Activated CD4-positive, CD25-positive, alpha-beta regulatory T cell treated with anti-CD3 and anti-CD28 coated beads, Interleukin-2, amount 50 U/mL, for 16 hours (primary cell): Measurements from ENCODE around the gene SLC8A1.

Source experiments
- DNase-seq: peaks from one replicate; pipeline ENCODE4 v3.0.0-alpha.2; 2020; ENCODE audit warnings: low read depth, low spot score

Gene SLC8A1

GRCh38 chr2:40458271-40458794, 6.4 kb upstream of the SLC8A1 start:
- no peak for DNase-seq

DNA sequence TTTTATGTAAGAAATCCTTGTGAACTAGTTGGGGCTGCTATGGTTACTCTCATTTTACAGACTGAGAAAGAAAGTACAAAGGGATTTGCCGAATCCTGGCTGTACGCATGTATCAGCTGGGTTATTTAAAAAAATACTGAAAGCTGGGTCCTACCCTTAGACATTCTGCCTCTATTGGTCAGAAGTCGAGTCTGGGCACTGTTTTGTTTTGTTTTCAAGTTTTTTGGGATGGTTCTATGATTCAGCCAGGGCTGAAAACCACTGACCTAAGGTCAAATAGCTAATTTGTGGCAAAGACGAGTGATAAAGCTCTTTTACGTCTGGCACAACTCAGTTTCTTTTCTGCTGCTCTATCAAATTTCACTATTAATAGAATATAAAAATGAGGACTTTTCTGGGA, 5.9 kb upstream of the SLC8A1 start:
- DNase-seq = no peak

DNA sequence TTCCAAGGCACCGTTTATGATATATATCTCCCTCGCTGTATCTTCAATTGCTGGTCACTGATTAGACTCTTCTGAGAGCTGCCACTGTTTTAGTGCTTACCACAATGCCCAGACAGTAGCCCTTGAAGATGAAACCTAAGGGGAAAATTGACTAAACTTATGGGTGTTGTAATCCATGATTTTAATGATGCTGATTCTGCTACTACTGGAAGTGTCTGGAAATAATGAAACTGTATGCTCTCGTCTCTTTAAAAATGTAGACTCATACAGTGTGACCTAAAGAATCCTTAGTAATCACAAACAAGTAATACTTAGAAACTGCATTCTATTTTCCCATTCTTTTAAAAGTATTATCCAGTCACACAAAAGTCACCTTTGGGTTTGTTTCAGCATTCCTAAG, 5.5 kb upstream of the SLC8A1 start:
- DNase-seq = no peak

- no peak for DNase-seq
These were observed 5.0 kb upstream of the SLC8A1 start for GRCh38 chr2:40456926-40457325.

- no peak for DNase-seq
These were observed 3.8 kb upstream of the SLC8A1 start for GRCh38 chr2:40455661-40456060.

GRCh38 chr2:40454321-40454720, 2.4 kb upstream of the SLC8A1 start:
- no peak for DNase-seq

DNA sequence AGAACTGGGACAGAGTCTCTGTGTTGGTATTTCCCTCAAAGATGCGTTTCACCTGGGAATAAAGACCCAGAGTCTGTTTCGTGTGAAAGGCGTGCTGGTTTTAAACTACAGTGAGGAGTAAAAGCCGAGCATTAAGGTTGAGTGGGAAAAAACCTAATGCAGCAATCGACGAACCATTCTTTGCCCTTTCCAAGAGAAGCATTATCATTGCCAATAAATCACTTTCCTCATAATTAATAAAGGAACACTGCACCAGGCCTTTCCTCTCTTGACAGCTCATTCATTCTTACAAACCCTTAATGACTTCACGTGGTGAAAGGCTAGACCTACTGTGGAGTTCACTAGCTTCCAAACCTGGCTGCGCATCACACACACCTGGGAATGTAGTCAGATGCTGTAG, 896 bp upstream of the SLC8A1 start:
- no peak for DNase-seq

DNA sequence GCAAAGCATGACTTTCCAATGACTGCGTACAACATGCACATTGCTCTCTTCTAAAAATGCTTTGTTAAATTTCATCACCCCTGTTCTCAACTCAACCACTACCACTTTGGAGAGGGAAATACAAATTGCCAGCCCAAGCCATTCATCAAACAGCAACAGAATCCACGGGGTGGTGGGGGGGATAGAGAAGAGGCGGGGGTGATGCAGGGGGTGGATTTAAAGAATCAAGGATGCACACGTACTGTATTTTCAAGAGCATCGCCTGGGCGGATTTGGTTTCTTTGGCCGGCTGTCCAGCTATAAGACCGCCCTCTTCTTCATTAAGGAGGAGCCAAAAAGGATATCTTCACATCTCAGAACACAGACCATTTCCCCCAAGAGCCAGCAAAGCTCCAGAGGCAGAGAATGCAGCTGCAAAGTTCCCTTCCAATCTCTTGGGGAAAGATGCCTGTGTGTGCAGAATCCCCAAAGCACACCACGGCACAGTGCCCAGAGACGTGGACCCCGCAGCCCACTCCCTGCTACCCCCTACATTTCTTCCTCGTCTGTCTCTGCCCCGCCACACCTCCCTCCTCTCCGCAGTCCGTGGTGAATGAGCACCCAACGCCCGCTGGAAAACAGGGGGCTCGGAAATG, 977 bp downstream of the SLC8A1 start:
- no peak for DNase-seq

GRCh38 chr2:40450066-40450795, 1.7 kb downstream of the SLC8A1 start:
- no peak for DNase-seq

DNA sequence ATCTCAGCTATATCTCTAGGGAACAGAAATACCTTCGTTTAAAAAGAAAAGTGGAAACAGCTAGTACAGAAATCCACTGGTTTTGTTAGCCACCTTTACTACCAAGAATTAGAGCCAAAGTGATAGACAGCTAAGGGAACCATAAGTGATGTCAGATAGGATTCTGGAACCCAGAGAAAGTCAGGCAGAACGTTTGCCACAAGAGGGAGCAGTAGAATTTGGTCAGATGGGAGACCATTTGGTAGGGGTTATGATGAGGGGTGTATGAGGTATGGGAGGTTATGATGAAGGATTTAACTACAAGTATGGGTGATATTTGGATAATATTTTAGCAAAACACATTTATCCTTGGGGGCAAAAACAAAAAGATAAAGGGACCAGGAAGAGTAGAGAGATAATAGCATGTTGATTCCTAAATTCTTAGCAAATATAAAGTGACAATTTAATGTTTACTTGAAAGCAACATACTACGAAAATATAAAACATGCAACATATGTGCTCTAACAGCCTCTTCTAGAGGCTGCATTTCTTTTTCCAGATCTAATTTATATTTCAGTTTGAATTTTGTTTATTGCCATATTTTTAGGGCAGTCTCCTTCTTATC, 3.3 kb downstream of the SLC8A1 start:
- DNase-seq = no peak

DNA sequence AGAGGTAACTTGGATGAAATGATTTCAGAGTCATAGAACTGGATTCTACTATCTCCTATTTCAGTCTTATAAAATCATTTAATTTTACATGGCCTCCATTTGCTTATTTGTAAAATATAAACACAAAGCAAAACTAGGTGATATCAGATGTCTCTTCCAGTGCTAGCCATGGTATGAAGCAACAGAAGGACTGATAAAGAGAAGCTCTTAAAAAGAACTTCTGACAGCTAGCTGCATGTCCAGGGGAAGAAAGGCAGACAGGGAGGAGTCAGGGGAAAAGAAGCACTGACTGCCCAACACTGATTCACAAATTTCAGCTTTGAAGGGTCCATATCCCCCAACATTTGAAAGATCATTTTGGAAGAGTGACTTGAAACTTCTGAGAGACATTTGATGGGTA, 6.4 kb downstream of the SLC8A1 start:
- DNase-seq = no peak

GRCh38 chr2:40440835-40441234, 11.1 kb downstream of the SLC8A1 start:
- no peak for DNase-seq

DNA sequence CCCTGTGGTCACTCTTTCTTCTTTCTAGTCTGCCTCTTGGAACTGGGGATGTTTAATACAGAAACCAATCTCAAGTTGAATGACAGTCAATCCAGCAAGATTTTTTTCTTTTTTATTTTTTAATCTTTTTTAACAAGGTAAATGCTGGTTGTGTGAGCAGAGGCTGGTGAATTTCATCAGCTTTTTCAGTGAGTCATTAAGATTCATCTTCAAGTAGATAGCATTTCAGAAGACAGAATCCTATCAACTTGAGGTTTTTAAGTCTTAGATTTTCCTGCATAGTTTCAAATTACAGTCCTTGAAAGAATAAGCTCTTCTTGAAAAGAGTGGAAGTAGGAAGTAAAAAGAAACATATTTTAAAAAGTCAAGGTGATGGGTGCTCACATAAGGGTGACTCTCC, 12.4 kb downstream of the SLC8A1 start:
- DNase-seq = no peak

- DNase-seq = no peak
These were observed 15.8 kb downstream of the SLC8A1 start for GRCh38 chr2:40436093-40436475.

DNA sequence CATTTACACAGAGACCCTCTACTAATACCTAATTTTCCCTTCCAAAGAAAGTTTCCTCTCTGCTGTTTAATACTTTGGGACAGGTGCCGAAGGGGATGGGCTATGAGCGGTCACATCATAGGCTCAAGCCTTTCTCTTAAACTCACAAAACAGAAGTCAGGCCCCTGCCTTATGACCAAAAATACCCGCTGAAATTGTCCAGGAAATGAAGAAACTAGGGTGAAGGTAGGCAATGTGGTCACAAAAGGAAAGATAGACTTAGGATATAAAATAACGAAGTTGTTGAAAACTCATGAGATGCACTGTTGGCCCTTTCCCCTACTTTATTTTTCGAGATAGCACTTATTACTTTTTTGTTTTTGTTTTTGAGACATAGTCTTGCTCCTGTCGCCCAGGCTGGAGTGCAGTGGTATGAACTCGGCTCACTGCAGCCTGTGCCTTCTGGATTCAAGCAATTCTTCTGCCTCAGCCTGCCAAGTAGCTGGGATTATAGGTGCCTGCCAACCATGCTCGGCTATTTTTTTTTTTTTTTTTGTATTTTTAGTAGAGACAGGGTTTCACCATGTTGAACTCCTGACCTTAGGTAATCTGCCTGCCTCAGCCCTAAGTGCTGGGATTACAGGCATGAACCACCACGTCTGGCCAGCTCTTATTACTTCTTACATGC, 16.3 kb downstream of the SLC8A1 start:
- DNase-seq = no peak

- no peak for DNase-seq
These were observed 17.1 kb downstream of the SLC8A1 start for GRCh38 chr2:40434731-40435271.

DNA sequence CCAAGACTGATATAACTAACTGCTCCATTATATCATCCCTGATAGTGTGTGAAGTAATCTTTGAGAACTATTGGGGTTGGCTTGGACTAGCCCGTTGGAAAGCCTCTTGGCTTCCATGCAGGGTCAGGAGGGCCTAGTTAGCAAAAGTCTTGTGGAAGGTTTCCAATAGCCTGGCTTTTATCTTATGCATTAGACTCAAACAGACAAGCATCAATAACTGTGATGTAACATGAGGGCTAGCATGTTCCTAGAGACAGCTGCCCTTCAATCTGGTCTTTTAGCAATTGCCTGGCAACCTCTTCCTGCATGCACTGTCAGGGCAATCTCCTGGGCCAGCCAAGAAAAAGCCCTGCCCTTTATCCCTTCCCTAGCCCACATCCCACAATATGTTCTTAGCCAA, 18.2 kb downstream of the SLC8A1 start:
- DNase-seq = no peak

DNA sequence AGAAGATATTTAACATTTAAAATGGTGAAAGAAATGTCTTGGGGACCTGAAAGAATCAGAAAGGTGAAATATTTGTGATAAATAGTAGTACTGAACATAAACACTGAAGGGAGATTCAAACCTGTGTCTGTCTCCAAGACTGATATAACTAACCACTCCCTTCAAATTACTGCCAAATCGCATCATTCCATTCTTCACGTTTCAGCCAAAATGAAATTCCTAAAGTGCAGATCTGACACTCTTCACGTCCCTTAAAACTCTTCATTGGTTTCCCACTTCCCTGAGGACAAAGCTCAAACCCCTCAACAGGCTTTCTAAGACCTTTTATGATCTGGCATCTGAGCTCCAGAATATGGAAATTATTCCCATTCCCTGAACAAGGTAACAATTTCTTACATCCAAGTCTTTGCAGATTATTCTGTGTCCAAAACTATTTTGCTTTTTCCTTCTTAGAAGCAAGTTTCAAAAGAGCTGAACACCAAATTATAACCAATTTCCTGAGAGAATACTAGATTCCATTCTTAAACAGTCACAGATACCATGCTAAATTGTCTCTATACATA, 18.9 kb downstream of the SLC8A1 start:
- no peak for DNase-seq

- DNase-seq = no peak
These were observed 20.3 kb downstream of the SLC8A1 start for GRCh38 chr2:40431600-40431955.

DNA sequence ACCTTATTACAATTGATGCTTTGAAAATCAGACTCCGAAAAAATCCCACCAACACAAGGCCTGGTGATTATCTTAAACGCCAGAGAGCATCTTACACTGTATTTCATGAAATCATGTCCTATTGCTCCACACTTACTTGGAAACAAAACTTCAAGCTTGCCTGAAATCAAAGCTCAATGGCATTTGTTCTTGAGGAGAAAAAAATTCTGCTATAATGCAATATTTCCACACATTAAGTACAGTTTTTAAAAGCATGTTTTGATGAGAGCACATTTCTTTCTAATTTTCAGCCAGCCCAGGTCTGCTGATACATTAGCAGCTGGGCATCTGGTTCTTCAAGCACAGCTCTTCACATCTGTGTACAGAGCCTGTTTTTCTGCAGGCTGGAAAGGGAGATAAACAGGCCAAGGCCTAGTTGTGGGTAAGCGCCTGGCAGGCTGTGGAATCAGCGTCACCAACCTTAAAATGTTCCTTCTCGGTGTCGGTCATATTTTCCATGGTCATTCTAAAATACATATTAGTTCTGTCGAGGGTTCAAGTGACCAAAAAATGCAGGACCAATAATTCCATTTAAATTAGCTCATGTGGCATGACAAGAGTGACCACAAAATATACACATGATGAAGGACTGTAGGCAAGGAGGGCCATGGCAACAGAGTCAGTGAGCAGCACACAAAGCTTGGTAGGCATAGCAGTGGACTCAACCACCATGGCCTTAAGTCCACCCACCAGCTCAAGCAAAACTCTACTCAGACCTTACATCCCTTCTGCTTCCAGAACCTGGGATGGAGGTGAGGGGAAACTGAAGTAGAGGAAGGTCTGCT, 20.9 kb downstream of the SLC8A1 start:
- no peak for DNase-seq

DNA sequence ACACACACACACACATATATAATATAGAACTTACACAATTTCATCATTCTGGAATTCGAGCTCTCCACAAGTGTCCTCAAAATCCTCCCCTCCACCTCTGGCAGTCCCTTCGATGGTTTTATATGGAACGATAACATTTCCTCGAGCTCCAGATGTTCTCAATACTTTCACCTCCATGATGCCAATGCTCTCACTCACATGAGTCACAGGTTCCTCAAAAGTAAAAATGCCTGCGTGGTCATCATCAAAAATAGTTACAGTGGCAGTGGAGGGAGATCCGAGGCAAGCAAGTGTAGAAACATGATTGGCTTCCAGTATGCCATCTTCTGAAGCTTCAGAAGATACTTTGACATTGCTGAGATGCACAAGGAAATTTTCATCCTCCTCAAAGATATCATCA, 23.5 kb downstream of the SLC8A1 start:
- no peak for DNase-seq
